WTC11 (cell line): ENCODE results near the gene ADAM8. TPM values are rescaled to one million over a fixed set of nuclear protein-coding genes. Genes with fewer than 3 reads are reported as not detected.

Source experiments
- ATAC-seq: fragments of 200-7000 bp; cut with Tn5 transposase; 2 replicates; pipeline ENCODE4 v1.10.0; 2021; ENCODE audit warnings: mild to moderate bottlenecking, moderate library complexity
- CTCF ChIA-PET: fragments of 300-600 bp; sonication (Branson Sonifier 250); formaldehyde crosslinking; loops from one replicate; lab custom pipeline; 2021; ENCODE audit warnings: antibody characterized with exemption; lab: Charles Lee
- POLR2A ChIA-PET: fragments of 350-600 bp; sonication (Branson Sonifier 250); formaldehyde crosslinking; loops from one replicate; lab custom pipeline; 2021; ENCODE audit warnings: antibody characterized with exemption; lab: Charles Lee
- DNase-seq: peaks from one replicate; pipeline ENCODE4 v3.0.0; 2021; ENCODE audit warnings: low spot score
- H3K27ac Mint-ChIP-seq: 2 replicates; pipeline ENCODE4 v1.8.0; 2021; ENCODE audit warnings: mixed read lengths
- H3K27me3 Mint-ChIP-seq: 2 replicates; pipeline ENCODE4 v1.8.0; 2021; ENCODE audit warnings: low read depth, mild to moderate bottlenecking, moderate library complexity, mixed read lengths
- H3K36me3 Mint-ChIP-seq: 2 replicates; pipeline ENCODE4 v1.8.0; 2021; ENCODE audit warnings: mixed read lengths
- H3K4me1 Mint-ChIP-seq: 2 replicates; pipeline ENCODE4 v1.8.0; 2022; ENCODE audit warnings: mixed read lengths
- H3K4me3 Mint-ChIP-seq: 2 replicates; pipeline ENCODE4 v1.8.0; 2021; ENCODE audit warnings: mild to moderate bottlenecking, moderate library complexity, mixed read lengths
- H3K9me3 Mint-ChIP-seq: 2 replicates; pipeline ENCODE4 v1.8.0; 2021; ENCODE audit warnings: mixed read lengths
- CREB1 ChIP-seq: sonication (generic); formaldehyde crosslinking; IDR thresholded peaks from 2 replicates; pipeline ENCODE4 v1.8.0; 2023; ENCODE audit warnings: mild to moderate bottlenecking, missing genetic modification reagents
- GTF2I ChIP-seq: fragments of 250-450 bp; sonication (Bioruptor Pico); conservative IDR thresholded peaks from 2 replicates; pipeline ENCODE4 v1.4.0; 2021; ENCODE audit warnings: mild to moderate bottlenecking
- HMGXB4 ChIP-seq: sonication (generic); formaldehyde crosslinking; IDR thresholded peaks from 2 replicates; pipeline ENCODE4 v1.8.1; 2023; ENCODE audit warnings: mild to moderate bottlenecking, moderate library complexity, missing genetic modification reagents
- IRF2 ChIP-seq: sonication (generic); formaldehyde crosslinking; IDR thresholded peaks from 2 replicates; pipeline ENCODE4 v1.8.0; 2022; ENCODE audit warnings: low read depth, missing genetic modification reagents, borderline replicate concordance
- JUN ChIP-seq: sonication (generic); formaldehyde crosslinking; IDR thresholded peaks from 2 replicates; pipeline ENCODE4 v1.8.0; 2023; ENCODE audit warnings: mild to moderate bottlenecking, missing genetic modification reagents
- NFATC4 ChIP-seq: fragments of 250-450 bp; sonication (Bioruptor Pico); IDR thresholded peaks from 2 replicates; pipeline ENCODE4 v1.9.0; 2021; ENCODE audit warnings: mild to moderate bottlenecking
- NR3C1 ChIP-seq: sonication (generic); formaldehyde crosslinking; conservative IDR thresholded peaks from 2 replicates; pipeline ENCODE4 v1.8.1; 2023; ENCODE audit warnings: low read depth, mild to moderate bottlenecking, missing genetic modification reagents
- PRRX2 ChIP-seq: fragments of 250-450 bp; sonication (Bioruptor Pico); IDR thresholded peaks from 2 replicates; pipeline ENCODE4 v1.8.0; 2021; ENCODE audit warnings: mild to moderate bottlenecking
- TCF7 ChIP-seq: sonication (generic); formaldehyde crosslinking; IDR thresholded peaks from 2 replicates; pipeline ENCODE4 v1.8.0; 2022; ENCODE audit warnings: mild to moderate bottlenecking, low read depth, missing genetic modification reagents, moderate library complexity
- TEAD1 ChIP-seq: sonication (generic); formaldehyde crosslinking; IDR thresholded peaks from 2 replicates; pipeline ENCODE4 v1.8.0; 2022; ENCODE audit warnings: mild to moderate bottlenecking, missing genetic modification reagents
- ZBTB21 ChIP-seq: sonication (generic); formaldehyde crosslinking; IDR thresholded peaks from 2 replicates; pipeline ENCODE4 v1.8.1; 2023; ENCODE audit warnings: mild to moderate bottlenecking, missing genetic modification reagents, borderline replicate concordance
- ZNF232 ChIP-seq: sonication (generic); formaldehyde crosslinking; IDR thresholded peaks from 2 replicates; pipeline ENCODE4 v1.8.0; 2022; ENCODE audit warnings: mild to moderate bottlenecking, missing genetic modification reagents
- ZNF671 ChIP-seq: fragments of 250-450 bp; sonication (Bioruptor Pico); IDR thresholded peaks from 2 replicates; pipeline ENCODE4 v1.8.0; 2021; ENCODE audit warnings: mild to moderate bottlenecking
- total RNA-seq: library from RNA; stranded (reverse); gene quantifications from 3 replicates; pipeline ENCODE4 v1.2.3, GENCODE V29; 2021
- TF ChIP-seq, protein P1 (sequence below): fragments of 200-600 bp; IDR thresholded peaks from 2 replicates; pipeline ENCODE4 v1.8.0; 2022; ENCODE audit warnings: antibody characterized with exemption
- TF ChIP-seq, protein P2 (sequence below): sonication (generic); formaldehyde crosslinking; IDR thresholded peaks from 2 replicates; pipeline ENCODE4 v1.8.0; 2022; ENCODE audit warnings: mild to moderate bottlenecking, missing genetic modification reagents
- TF ChIP-seq, protein P3 (sequence below): fragments of 250-450 bp; sonication (Bioruptor Pico); conservative IDR thresholded peaks from 2 replicates; pipeline ENCODE4 v1.9.0; 2021; ENCODE audit warnings: mild to moderate bottlenecking
- TF ChIP-seq, protein P4 (sequence below): sonication (generic); formaldehyde crosslinking; conservative IDR thresholded peaks from 2 replicates; pipeline ENCODE4 v1.8.1; 2023; ENCODE audit warnings: mild to moderate bottlenecking, low read depth, missing genetic modification reagents, moderate library complexity
- TF ChIP-seq, protein P5 (sequence below): fragments of 250-450 bp; sonication (Bioruptor Pico); IDR thresholded peaks from 2 replicates; pipeline ENCODE4 v1.9.0; 2021; ENCODE audit warnings: moderate library complexity, mild to moderate bottlenecking, inconsistent platforms, borderline replicate concordance
- TF ChIP-seq, protein P6 (sequence below): sonication (generic); formaldehyde crosslinking; IDR thresholded peaks from 2 replicates; pipeline ENCODE4 v1.8.0; 2022; ENCODE audit warnings: mild to moderate bottlenecking, missing genetic modification reagents

The ADAM8 gene
- total RNA-seq, 1 experiment from 2014 or later, result 7.2 TPM

DNA sequence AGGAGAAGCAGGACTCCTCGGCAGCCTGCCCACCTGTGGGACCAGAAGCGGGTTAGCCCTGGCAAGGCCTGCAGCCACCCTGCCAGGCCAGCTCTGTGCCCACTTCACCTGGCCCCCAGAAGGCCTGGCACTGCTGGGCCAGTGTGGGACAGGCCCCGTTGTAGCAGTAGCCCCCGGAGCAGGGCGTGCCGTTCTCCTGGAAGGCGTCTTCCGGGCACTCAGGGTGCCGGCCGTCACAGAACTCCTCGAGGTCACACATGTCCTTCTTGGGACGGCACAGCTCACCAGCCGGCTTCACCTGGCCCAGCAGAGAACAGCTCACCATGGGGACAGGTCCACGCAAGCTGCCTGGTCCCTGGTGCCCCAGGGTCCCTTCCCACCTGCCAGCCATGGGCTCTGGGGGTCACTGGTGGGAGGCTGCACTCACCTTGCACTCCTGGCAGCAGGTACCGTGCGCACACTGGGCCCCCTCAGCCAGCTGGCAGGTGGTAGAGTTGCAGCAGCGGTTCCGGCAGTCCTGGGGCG lies 5.8 kb downstream of the ADAM8 start:
- TF ChIP-seq, protein P1, sequence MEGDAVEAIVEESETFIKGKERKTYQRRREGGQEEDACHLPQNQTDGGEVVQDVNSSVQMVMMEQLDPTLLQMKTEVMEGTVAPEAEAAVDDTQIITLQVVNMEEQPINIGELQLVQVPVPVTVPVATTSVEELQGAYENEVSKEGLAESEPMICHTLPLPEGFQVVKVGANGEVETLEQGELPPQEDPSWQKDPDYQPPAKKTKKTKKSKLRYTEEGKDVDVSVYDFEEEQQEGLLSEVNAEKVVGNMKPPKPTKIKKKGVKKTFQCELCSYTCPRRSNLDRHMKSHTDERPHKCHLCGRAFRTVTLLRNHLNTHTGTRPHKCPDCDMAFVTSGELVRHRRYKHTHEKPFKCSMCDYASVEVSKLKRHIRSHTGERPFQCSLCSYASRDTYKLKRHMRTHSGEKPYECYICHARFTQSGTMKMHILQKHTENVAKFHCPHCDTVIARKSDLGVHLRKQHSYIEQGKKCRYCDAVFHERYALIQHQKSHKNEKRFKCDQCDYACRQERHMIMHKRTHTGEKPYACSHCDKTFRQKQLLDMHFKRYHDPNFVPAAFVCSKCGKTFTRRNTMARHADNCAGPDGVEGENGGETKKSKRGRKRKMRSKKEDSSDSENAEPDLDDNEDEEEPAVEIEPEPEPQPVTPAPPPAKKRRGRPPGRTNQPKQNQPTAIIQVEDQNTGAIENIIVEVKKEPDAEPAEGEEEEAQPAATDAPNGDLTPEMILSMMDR, result no peak
- no peak for TF ChIP-seq TCF7
- no peak for TF ChIP-seq NR3C1
- TF ChIP-seq, protein P2, sequence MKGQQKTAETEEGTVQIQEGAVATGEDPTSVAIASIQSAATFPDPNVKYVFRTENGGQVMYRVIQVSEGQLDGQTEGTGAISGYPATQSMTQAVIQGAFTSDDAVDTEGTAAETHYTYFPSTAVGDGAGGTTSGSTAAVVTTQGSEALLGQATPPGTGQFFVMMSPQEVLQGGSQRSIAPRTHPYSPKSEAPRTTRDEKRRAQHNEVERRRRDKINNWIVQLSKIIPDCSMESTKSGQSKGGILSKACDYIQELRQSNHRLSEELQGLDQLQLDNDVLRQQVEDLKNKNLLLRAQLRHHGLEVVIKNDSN (CRISPR knock-in tag), result no peak
- TF ChIP-seq CREB1 (CRISPR knock-in tag), result no peak
- no peak for TF ChIP-seq IRF2 (CRISPR knock-in tag)
- no peak for TF ChIP-seq HMGXB4
- no peak for TF ChIP-seq JUN (CRISPR knock-in tag)
- TF ChIP-seq ZNF671 (CRISPR knock-in tag), result no peak
- TF ChIP-seq ZNF232, result no peak
- TF ChIP-seq, protein P3, sequence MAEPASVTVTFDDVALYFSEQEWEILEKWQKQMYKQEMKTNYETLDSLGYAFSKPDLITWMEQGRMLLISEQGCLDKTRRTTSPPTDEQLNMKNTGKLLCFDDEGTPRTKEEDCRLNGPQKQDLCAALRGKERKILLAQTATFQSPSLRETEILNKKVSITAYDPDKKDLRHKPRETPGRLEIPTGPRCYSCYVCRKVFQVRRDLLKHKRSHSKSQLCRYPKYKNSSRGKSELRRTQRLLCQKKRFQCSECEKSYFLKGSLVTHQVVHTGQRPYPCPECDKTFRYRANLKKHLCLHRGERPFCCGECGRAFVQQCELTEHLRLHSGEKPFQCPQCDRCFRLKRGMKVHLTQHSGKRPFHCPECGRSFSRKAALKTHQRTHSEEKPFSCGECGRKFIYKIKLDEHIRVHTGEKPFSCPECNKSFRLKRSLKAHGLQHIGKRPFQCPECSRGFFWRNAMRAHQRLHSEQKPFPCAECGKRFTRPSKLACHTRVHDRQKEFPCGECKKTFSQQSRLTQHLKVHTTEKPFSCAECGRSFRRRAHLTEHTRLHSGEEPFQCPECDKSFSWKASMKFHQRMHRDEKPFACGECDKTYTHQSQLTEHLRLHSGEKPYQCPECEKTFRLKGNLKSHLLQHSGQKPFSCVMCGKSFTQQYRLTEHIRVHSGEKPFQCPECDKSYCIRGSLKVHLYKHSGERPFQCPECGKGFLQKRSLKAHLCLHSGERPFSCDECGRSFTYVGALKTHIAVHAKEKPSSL (CRISPR knock-in tag), result no peak
- no peak for TF ChIP-seq ZBTB21
- no peak for TF ChIP-seq GTF2I (CRISPR knock-in tag)
- no peak for TF ChIP-seq NFATC4 (CRISPR knock-in tag)
- TF ChIP-seq, protein P4, sequence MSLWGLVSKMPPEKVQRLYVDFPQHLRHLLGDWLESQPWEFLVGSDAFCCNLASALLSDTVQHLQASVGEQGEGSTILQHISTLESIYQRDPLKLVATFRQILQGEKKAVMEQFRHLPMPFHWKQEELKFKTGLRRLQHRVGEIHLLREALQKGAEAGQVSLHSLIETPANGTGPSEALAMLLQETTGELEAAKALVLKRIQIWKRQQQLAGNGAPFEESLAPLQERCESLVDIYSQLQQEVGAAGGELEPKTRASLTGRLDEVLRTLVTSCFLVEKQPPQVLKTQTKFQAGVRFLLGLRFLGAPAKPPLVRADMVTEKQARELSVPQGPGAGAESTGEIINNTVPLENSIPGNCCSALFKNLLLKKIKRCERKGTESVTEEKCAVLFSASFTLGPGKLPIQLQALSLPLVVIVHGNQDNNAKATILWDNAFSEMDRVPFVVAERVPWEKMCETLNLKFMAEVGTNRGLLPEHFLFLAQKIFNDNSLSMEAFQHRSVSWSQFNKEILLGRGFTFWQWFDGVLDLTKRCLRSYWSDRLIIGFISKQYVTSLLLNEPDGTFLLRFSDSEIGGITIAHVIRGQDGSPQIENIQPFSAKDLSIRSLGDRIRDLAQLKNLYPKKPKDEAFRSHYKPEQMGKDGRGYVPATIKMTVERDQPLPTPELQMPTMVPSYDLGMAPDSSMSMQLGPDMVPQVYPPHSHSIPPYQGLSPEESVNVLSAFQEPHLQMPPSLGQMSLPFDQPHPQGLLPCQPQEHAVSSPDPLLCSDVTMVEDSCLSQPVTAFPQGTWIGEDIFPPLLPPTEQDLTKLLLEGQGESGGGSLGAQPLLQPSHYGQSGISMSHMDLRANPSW (CRISPR knock-in tag), result no peak
- no peak for TF ChIP-seq PRRX2 (CRISPR knock-in tag)
- TF ChIP-seq TEAD1 (CRISPR knock-in tag), result no peak
- TF ChIP-seq, protein P5, sequence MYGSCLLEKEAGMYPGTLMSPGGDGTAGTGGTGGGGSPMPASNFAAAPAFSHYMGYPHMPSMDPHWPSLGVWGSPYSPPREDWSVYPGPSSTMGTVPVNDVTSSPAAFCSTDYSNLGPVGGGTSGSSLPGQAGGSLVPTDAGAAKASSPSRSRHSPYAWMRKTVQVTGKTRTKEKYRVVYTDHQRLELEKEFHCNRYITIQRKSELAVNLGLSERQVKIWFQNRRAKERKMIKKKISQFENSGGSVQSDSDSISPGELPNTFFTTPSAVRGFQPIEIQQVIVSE, result no peak
- TF ChIP-seq, protein P6, sequence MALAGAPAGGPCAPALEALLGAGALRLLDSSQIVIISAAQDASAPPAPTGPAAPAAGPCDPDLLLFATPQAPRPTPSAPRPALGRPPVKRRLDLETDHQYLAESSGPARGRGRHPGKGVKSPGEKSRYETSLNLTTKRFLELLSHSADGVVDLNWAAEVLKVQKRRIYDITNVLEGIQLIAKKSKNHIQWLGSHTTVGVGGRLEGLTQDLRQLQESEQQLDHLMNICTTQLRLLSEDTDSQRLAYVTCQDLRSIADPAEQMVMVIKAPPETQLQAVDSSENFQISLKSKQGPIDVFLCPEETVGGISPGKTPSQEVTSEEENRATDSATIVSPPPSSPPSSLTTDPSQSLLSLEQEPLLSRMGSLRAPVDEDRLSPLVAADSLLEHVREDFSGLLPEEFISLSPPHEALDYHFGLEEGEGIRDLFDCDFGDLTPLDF (CRISPR knock-in tag), result no peak
- TF ChIP-seq, all 79 proteins: peak for 0
- no peak for ATAC-seq
- ChIA-PET CTCF (interaction anchor here (1.1 kb wide), 1 partner anchor 37 kb away, joined by 4 read pairs; no protein-coding TSS in a partner anchor), POLR2A (no interaction called here)
- Mint-ChIP-seq H3K27ac (no peak overlapping the region), H3K4me1 (peaks cover 4% of the 10 kb centered on the region; the same call in 1 of the 2 replicates), H3K9me3 (no peaks in the 10 kb centered on the region), H3K4me3 (no peak overlapping the region), H3K27me3 (no peaks in the 10 kb centered on the region), H3K36me3 (no peaks in the 10 kb centered on the region)
- DNase-seq, result no peak
